Sciatic nerve (tissue), 2 donors: ENCODE results near the gene MAST4. TPM values are rescaled to one million over a fixed set of nuclear protein-coding genes. Genes with fewer than 3 reads are reported as not detected.
"Not testable (repeated sequence)": the region's sequence is repeated elsewhere in the genome, so short reads cannot be mapped to it uniquely, and the experiment has no call there.

ENCODE experiments used
- ATAC-seq: fragments of 200-7000 bp; cut with Tn5 transposase; one replicate; pipeline ENCODE4 v1.9.1; 2020; ENCODE audit warnings: mild to moderate bottlenecking, moderate library complexity
- DNase-seq: peaks from one replicate; pipeline ENCODE4 v3.0.0-alpha.2; 2020; ENCODE audit warnings: low spot score
- intact Hi-C: fragments of 100-400 bp; cut with DNase I; formaldehyde crosslinking; loops from one replicate; pipeline ENCODE4 v1.14.2; 2022
- total RNA-seq: library from RNA; stranded (reverse); fragmentation: NEBNext Ultra II Directional; extraction: Animal tissue kit (Norgen Biotek cat#: 25700); gene quantifications from one replicate; pipeline ENCODE4 v1.2.1, GENCODE V29; 2021
- donor health status: DM: no; HTN: no; CAD: no.
- donor health status: DM: no; HTN: no; CAD: no.

The MAST4 gene
- total RNA-seq, 1 donor from 2014 or later, result 47.9 TPM

DNA sequence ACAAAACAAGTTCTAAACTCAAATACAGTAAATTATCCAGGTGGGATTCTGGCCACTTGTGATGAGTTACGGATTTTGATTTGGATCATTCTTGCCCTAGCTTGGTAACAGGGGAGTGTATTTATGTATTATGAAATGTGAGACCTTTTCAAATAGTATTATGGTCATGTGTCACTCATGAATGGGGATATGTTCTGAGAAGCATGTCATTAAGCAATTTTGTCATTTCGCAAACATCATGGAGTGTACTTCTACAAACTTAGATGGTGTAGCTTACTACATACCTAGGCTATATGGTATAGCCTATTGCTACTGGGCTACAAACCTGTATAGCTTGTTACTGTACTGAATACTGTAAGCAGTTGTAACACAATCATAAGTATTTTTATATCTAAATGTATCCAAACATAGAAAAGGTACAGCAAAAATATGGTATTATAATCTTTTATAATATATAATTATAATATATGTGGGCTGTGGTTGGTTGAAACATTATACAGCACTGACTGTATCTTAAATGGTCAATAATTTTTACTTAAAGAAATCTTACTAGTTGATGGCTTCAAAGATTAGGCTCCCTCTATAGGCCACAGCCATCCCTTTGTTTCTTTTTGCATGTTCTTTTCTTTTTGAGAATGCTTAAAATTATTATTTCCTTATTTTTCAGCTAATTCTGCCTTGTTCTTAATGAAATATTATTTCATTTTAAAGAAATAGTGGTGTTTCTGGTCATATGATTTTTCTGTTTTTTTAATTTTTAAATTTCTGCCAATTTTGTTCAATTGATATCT is 128.4 kb downstream of the MAST4 start:
- DNase-seq (no peak), ATAC-seq (no peak)
- intact Hi-C loops, result no loop called here

DNA sequence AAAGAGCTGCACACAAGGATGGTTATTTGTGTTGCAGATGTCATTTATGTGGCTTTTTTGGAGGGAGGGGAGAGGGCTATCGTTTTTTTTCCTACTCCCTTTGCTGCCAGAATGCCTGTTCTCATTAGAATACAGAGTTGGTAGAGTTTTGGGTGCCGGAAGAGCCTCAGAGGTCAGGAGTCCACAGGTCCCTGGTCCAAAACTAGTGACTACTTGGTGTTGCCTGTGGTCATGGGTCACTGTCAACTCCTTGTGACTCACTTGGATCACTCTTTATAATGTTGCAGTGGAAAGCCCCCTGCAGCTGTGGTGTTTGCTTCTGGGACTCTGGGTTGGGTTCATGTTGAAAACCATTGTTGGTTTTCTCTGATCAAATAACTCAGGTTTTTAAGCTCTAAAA is 131.4 kb downstream of the MAST4 start:
- DNase-seq (no peak), ATAC-seq (no peak)
- intact Hi-C loops, result no loop called here

DNA sequence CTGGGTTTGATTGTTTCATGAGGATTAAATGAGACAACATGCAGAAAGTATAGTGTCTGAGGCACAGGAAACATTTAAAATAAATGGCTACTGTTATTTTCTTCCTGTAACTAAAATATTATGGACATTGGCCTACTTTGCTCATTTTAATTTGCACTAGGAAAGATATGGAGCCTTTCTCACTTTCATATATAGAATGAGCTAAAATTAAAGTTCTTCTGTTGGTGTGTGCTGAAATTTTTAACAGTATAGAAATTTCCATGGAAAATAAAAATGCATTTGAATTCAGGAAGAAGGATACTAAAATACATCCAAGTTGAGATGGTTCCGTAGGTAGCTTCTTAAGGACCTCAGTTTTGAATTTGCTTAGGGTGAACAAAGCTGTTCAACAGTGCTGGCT is 131.9 kb downstream of the MAST4 start:
- intact Hi-C loops, result no loop called here
- DNase-seq (no peak), ATAC-seq (no peak)

DNA sequence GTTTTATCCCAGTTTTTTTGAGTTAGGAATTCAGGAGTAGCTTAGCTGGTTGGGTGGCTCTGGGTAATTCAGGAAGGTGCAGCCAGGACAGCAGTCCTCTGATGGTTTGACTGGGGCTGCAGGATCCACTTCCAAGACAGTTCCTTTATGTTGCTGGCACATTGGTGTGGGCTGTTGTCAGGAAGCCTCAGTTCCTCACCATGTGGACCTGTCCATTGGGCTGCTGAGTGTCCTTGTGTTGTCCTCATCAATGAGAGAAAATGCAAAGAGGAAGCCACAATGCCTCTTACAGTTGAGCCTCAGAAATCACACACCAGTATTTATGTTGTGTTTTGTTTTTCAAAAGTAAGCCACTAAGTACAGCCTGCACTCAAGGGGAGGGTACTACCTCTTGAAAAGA is 140.9 kb downstream of the MAST4 start:
- intact Hi-C loops, result no loop called here
- ATAC-seq, result no peak
- no peak for DNase-seq

DNA sequence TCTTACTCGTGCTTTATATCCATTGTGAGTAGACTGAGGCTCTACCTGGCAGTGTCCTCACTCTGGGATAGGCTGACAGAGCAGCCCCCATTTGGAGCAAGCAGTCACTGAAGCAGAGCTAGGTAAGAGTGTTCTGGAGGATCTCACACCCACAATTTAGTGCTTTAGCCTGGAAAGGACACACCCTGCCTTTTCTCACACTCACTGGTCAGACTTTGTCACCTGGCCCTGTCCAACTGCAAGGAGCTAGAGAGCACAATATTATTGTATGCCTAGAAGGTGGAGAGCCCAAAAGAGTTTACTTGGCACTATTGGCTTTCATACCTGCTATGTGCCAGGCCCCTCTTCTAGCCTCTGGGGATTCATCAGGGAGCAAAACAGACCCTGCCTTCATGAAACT is 141.9 kb downstream of the MAST4 start:
- DNase-seq, result no peak
- no peak for ATAC-seq
- intact Hi-C loops, result no loop called here

DNA sequence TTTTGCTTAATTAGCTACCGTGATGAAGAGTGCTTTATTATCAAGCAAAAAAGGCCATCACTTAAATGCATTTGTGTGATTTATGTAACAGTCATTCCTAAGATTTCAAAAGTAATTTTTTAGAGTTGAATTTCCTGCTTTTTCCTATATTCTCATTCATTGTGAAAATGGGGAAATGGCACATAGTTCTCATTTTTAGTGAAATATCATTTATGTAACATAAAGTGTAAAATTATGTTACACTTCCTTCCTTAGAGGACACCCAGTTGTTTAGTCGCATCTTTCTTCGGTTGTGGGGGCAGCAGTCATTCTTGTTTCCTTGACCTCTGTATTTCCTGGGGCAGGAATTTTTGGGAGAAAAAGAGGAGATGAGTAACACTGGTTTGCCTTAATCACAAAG is 142.8 kb downstream of the MAST4 start:
- DNase-seq (no peak), ATAC-seq (no peak)
- intact Hi-C loops, result no loop called here

DNA sequence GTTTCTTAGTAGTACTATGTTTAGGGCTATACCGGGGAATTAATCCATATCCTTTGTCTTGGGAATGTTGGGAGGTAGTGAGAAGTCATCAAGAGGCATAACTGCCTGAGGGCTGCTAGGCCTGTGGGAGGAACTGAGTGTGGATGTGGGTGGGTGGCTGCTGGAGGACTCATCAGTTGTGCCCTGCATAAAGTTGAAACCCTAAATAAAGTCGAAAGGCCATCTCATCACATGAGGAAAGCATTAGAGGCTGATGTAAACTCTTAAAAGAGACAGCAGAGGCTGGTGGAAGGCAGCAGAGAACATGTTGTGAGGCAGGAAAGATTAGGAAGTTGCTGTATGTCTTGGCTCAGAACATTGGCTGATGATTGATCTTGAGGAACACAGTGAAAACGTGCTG is 143.8 kb downstream of the MAST4 start:
- DNase-seq, result no peak
- ATAC-seq, result no peak
- intact Hi-C loops, result no loop called here

DNA sequence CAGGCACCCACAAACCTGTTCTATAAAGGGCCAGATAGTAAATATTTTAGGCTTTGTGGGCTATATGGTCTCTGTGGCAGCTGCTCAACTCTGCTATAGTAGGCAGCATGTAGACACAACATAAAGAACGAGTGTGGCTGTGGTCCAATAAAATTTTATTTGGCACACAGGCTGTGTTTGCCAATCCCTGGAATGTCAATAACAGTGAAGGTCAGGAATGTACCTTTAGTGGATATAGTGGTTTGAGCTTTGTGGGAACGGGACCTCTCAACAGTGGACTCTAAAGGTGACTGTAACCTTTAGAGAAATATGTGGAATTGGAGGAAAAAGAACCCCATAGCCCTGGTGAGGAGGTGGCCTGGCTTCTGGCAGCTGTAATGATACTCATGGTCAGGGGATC is 145.2 kb downstream of the MAST4 start:
- intact Hi-C loops, result no loop called here
- no peak for DNase-seq
- no peak for ATAC-seq

DNA sequence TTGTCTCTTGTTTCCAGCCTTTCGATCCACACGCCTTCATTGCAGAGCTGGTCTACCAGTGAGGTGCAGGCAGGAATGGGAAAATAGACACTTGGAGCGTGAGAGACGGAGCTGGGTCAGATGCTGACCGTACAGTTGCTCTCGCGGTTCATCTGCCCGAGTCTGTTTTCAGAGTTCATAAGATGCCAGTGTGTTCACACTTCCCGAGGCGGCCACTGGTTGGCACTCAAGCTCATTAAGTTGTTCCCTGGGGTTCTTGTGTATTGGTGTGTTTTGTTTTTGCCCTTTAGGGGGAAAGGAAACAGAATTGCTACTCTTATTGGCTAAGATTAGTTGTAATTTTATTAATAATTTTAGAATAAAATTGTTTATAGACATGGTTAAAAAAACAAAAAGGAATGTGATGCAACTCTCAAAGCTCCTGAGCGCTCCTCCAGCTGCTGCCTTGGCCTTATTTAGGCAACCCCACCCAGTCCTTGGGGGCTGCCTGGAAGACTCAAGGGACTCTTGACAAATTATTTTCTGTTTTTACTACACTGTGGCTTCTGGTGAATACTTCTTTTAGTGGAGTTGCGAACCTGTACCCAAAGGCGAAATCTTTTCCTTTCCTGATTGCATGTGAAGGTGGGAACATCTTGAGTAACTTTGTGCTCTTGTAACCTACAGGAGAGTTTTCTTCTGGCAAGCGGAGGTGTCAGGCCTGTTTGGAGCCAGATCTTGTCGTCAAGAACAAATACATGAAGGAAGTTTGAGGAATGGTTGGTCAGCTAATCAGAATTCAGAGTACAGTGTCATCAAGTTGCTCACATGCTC is 146.1 kb downstream of the MAST4 start:
- ATAC-seq (peak; percentile 56), DNase-seq (no peak)
- intact Hi-C loops, result no loop called here

DNA sequence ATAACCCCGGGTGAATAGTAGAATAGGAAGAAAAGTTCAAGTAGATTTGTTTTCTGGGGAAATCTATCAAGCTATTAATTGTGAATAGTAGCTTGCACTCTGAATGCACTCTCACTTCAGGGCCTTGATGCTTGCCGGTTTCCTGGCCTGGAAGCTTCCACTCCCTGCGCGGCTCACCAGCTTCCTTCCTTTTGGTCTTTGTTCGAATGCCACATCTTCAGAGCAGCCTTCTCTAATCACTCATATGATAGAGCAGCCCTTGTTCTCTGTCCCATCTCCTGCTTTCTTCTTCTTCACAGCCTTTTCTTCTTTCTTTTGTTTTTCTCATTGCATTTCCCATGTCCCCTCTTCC is 146.7 kb downstream of the MAST4 start:
- DNase-seq, result no peak
- ATAC-seq, result no peak
- intact Hi-C loops, result no loop called here

DNA sequence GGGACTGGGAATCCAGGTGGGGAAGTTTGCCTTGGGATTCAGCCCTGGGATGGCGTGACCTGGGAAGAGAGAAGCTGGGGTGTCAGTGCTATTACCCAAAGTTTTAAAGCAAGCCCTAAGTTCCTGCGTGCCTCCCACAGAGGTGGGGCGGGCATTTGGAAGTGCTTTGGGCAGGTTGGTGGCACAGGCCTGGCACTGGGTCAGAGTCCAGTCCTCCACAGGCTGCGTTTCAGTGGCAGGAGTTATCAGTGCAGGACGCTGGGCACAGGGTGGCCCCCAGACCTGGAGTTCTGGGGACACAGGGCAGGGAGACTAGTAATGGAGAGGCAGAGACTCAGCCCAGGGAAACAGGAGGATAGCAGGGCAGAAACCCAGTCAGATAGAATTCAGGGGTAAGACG is 147.2 kb downstream of the MAST4 start:
- intact Hi-C loops, result no loop called here
- ATAC-seq (no peak), DNase-seq (no peak)

DNA sequence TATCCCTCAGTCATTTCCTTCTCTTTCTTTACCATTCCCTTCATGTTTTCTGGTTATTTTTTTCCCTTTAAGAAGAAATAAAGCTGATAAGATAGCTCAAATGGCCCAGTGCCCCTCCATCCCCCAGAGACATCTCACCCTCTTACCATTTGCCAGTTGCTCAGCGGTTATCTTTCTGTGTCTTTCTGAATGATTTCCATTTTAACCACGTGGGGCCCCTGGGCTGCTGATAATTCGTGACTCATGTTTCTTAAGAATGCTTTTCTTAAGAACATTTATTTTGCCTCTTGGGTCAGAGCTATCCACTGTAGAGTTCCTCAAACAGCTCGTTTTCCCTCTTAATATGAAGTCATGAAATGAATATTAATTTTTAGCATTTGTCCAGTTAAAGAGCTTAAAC is 147.8 kb downstream of the MAST4 start:
- ATAC-seq (no peak), DNase-seq (no peak)
- intact Hi-C loops, result no loop called here

DNA sequence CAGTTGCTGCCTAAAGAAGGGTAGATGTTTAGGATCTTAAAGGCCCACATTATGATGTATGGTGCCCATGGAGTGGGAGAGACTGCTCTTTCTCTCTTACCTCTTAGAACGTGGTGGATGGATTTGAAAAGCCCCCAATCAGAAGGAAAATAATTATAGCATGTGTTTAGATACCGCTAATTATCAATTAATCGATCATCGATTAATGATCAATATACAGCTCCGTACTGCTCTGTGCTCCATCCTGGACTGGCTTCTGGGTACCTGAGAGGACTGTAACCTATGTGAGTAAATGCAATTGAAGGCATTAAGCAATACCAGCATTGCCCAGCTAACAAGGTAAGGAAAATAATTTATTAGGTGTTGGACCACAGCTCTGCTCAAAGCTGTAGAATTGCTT is 149.1 kb downstream of the MAST4 start:
- ATAC-seq (no peak), DNase-seq (no peak)
- intact Hi-C loops, result no loop called here

DNA sequence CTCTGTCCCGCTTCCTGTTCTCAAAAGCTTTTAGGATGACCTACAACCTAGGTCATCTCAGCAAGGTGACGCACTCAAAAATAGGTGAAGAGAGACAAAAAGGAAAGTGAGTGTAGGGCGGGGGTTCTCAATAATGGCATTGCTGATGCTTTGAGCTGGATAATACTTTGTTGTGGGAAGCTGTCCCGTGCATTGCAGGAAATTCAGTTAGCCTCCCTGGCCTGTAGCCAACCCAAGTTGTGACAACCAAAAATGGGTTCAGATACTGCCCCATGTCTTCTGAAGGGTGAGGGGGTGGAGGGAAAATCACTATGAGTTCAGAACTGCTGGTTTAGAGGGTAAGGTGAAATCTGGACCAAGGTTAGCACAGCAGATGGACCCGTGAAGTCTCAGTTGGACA is 151.4 kb downstream of the MAST4 start:
- intact Hi-C loops, result no loop called here
- ATAC-seq, result no peak
- no peak for DNase-seq

DNA sequence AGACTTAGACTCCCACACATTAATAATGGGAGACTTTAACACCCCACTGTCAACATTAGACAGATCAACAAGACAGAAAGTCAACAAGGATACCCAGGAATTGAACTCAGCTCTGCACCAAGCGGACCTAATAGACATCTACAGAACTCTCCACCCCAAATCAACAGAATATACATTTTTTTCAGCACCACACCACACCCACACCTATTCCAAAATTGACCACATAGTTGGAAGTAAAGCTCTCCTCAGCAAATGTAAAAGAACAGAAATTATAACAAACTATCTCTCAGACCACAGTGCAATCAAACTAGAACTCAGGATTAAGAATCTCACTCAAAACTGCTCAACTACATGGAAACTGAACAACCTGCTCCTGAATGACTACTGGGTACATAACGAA is 156.5 kb downstream of the MAST4 start:
- intact Hi-C loops, DNase-seq, ATAC-seq: not testable (repeated sequence)

DNA sequence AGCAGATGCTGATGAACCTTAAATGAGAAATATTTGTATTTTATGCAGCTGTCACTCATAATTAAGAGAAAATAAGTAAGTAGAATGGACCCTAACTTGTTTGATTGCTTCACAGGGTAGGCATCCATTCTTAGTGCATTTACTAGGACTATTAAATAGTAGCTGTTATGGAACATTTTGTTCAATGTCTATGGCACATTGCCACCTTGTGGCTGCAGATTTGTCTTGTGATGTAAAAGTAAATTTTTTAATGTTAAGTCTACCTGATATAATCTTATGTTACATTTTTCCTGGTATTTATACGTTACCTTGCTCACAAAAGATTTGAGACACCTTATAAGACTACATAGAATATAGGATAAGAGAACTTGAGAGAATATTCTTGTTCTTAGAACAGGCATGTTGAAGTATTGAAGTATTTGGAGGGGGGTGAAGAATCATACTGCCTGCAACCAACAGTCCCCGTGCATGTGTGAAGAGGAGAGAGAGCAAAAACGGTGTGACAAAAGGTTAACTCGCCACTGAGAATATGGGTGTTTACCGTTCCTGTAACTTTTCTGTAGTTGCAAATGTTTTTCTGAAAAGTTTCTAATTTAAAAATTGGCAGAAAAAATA is 161.1 kb downstream of the MAST4 start:
- intact Hi-C loops, result no loop called here
- no peak for ATAC-seq

DNA sequence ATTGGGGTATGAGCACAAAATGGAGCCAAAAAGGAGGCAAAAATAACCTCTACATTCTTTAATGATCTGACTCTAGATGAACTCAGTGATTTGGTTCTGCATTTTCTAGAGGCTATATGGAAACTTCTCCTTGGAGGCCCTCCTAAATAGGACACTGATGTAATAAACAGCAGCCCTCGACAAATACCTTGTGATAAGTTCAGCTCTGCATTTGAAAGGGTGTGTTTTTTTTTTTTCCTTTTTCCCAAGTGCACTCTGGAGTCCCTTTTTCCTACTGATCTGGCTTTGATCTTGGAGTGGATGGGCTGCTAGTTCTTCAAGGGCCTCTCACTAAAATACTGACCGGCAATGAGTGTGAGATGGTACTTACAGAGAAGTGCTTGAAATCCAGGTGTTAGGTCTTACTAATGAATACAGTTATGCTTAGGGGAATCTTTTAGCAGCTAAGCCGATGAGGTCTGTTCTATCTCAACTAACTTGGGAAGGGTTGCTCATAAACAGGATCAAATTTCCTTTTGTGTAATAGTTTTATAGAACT is 161.7 kb downstream of the MAST4 start:
- intact Hi-C loops, result no loop called here
- DNase-seq (no peak), ATAC-seq (no peak)

More for the DNA sequence above, 161.1 kb downstream of the MAST4 start:
- DNase-seq, result peak; percentile 70

DNA sequence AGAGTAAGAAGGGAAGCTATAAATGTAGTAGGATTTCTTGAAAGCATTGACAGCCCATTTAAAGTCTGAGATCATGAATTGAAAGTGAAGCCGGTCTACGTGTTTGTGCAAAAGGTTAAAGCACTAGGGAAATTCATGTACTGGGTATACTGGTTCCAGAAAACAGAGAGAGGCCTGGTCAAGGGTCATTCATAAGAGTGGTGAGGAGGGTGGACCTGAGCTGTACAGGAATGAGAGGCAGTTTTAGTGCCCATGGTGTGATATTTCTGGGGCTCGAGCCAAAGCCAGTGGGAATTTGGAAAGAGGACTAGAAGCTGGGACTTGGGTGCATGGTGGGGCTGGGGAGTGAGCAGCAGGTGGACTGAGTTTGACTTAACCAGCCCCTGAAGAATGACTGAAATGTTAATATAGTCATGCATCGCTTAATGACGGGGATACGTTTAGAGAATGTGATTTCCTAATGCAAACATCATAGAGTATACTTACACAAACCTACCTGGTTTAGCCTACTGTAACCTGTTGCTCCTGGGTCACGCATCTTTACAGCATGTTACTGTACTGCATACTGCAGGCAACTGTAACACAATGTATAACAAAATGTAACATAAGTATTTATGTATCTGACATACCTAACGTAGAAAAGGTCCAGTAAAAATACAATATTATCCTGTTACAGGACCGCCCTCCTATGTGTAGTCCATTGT is 173.0 kb downstream of the MAST4 start:
- DNase-seq, result no peak
- ATAC-seq, result no peak
- intact Hi-C loops, result loop anchor here (10.0 kb wide), 1 partner anchor 464 kb away; no protein-coding TSS in a partner anchor
